ENCODE results near the gene STAG2. TPM values are rescaled to one million over a fixed set of nuclear protein-coding genes. Genes with fewer than 3 reads are reported as not detected.
"Not testable (repeated sequence)": the region's sequence is repeated elsewhere in the genome, so short reads cannot be mapped to it uniquely, and the experiment has no call there.

Gene STAG2
- total RNA-seq, 2 donors from 2014 or later = 51.7 to 64.4 TPM

GRCh38 chrX:124018023-124018422, 56.5 kb downstream of the STAG2 start:
- no peak for DNase-seq (ENCODE audit: low spot score)
- intact Hi-C loops (cut with DNase I) = no loop called here

- DNase-seq (ENCODE audit: low spot score) = no peak
- intact Hi-C loops (cut with DNase I) = no loop called here
Observed at GRCh38 chrX:124023838-124024238, 62.3 kb downstream of the STAG2 start.

GRCh38 chrX:124026529-124026928, 65.0 kb downstream of the STAG2 start:
- intact Hi-C loops (cut with DNase I) = no loop called here
- no peak for DNase-seq (ENCODE audit: low spot score)

- intact Hi-C loops (cut with DNase I) = no loop called here
- no peak for DNase-seq (ENCODE audit: low spot score)
Observed at GRCh38 chrX:124028182-124028581, 66.7 kb downstream of the STAG2 start.

- intact Hi-C loops (cut with DNase I) = no loop called here
- DNase-seq (ENCODE audit: low spot score) = no peak
Observed at GRCh38 chrX:124030520-124030919, 69.0 kb downstream of the STAG2 start.

GRCh38 chrX:124033821-124034220, 72.3 kb downstream of the STAG2 start:
- intact Hi-C loops (cut with DNase I) = no loop called here
- no peak for DNase-seq (ENCODE audit: low spot score)

- intact Hi-C loops (cut with DNase I) = no loop called here
- no peak for DNase-seq (ENCODE audit: low spot score)
Observed at GRCh38 chrX:124035657-124036056, 74.2 kb downstream of the STAG2 start.

GRCh38 chrX:124042042-124042441, 80.5 kb downstream of the STAG2 start:
- intact Hi-C loops (cut with DNase I) = no loop called here
- DNase-seq (ENCODE audit: low spot score) = no peak

GRCh38 chrX:124045109-124045508, 83.6 kb downstream of the STAG2 start:
- intact Hi-C loops (cut with DNase I) = no loop called here
- no peak for DNase-seq (ENCODE audit: low spot score)

GRCh38 chrX:124084417-124084816, 122.9 kb downstream of the STAG2 start:
- not testable (repeated sequence) for DNase-seq (ENCODE audit: low spot score)

GRCh38 chrX:124085063-124085462, 123.6 kb downstream of the STAG2 start:
- intact Hi-C loops (cut with DNase I) = no loop called here
- no peak for DNase-seq (ENCODE audit: low spot score)

More at GRCh38 chrX:124084417-124084816, 122.9 kb downstream of the STAG2 start:
- intact Hi-C loops (cut with DNase I) = not testable (repeated sequence)

- intact Hi-C loops (cut with DNase I) = no loop called here
- DNase-seq (ENCODE audit: low spot score) = no peak
Observed at GRCh38 chrX:124086411-124086810, 124.9 kb downstream of the STAG2 start.

GRCh38 chrX:124087000-124087746, 125.7 kb downstream of the STAG2 start:
- DNase-seq (ENCODE audit: low spot score) = no peak
- intact Hi-C loops (cut with DNase I) = no loop called here

GRCh38 chrX:124093222-124093621, 131.7 kb downstream of the STAG2 start:
- DNase-seq (ENCODE audit: low spot score) = no peak
- intact Hi-C loops (cut with DNase I) = loop anchor here in 1 of 2 donors (10.0 kb wide), 1 partner anchor 1512 kb away; no protein-coding TSS in a partner anchor

- DNase-seq (ENCODE audit: low spot score) = no peak
- intact Hi-C loops (cut with DNase I) = loop anchor here in 1 of 2 donors (10.0 kb wide), 1 partner anchor 1508 kb away; no protein-coding TSS in a partner anchor
Observed at GRCh38 chrX:124097116-124097515, 135.6 kb downstream of the STAG2 start.

GRCh38 chrX:124098089-124098488, 136.6 kb downstream of the STAG2 start:
- intact Hi-C loops (cut with DNase I) = loop anchor here in 1 of 2 donors (10.0 kb wide), 1 partner anchor 1507 kb away; no protein-coding TSS in a partner anchor
- no peak for DNase-seq (ENCODE audit: low spot score)

- no peak for DNase-seq (ENCODE audit: low spot score)
- intact Hi-C loops (cut with DNase I) = no loop called here
Observed at GRCh38 chrX:124103966-124104365, 142.5 kb downstream of the STAG2 start.

- DNase-seq (ENCODE audit: low spot score); intact Hi-C loops (cut with DNase I): not testable (repeated sequence)
Observed at GRCh38 chrX:124104512-124104911, 143.0 kb downstream of the STAG2 start.

GRCh38 chrX:124113621-124114600, 152.4 kb downstream of the STAG2 start:
- no peak for DNase-seq (ENCODE audit: low spot score)
- intact Hi-C loops (cut with DNase I) = no loop called here

- DNase-seq (ENCODE audit: low spot score) = no peak
- intact Hi-C loops (cut with DNase I) = no loop called here
Observed at GRCh38 chrX:124117325-124117724, 155.8 kb downstream of the STAG2 start.
